Mucosa of descending colon (tissue), 3 donors: ENCODE results near the gene ENAH. TPM values are rescaled to one million over a fixed set of nuclear protein-coding genes. Genes with fewer than 3 reads are reported as not detected.

ENCODE experiments used
- ATAC-seq: fragments of 200-7000 bp; cut with Tn5 transposase; one replicate; pipeline ENCODE4 v1.9.1; 2020; ENCODE audit warnings: mild to moderate bottlenecking, moderate library complexity
- DNase-seq, 3 donors: peaks; one replicate each; pipeline ENCODE4 v3.0.0-alpha.2; 2020
- H3K36me3 ChIP-seq: fragments of 200-600 bp; one replicate; pipeline ENCODE4 v1.8.0; 2021; ENCODE audit warnings: low read depth, mild to moderate bottlenecking
- H3K4me1 ChIP-seq: fragments of 200-600 bp; one replicate; pipeline ENCODE4 v1.8.0; 2021; ENCODE audit warnings: low read depth, mild to moderate bottlenecking
- H3K4me3 ChIP-seq: fragments of 200-600 bp; one replicate; pipeline ENCODE4 v1.8.0; 2021; ENCODE audit warnings: mild to moderate bottlenecking
- H3K9me3 ChIP-seq: fragments of 200-600 bp; one replicate; pipeline ENCODE4 v1.8.0; 2021; ENCODE audit warnings: mild to moderate bottlenecking
- CTCF ChIP-seq: fragments of 200-600 bp; IDR thresholded peaks from one replicate; pipeline ENCODE4 v1.8.0; 2022; ENCODE audit warnings: antibody characterized with exemption, mild to moderate bottlenecking
- intact Hi-C, 2 donors: fragments of 100-400 bp; cut with DNase I in 1 of 2; cut with micrococcal nuclease in 1 of 2; formaldehyde crosslinking; loops; one replicate each; pipeline versions ENCODE4 v1.11.0 to v1.11.1; 2022; cut with DNase I, micrococcal nuclease
- total RNA-seq, 3 donors: library from RNA; stranded (reverse); fragmentation: NEBNext Ultra II Directional in 2 of 3; extraction: Animal tissue kit (Norgen Biotek cat#: 25700) in 2 of 3; gene quantifications; one replicate each; pipeline versions ENCODE4 v1.2.1 to v1.2.4, GENCODE V29; 2021 to 2023
- donor health status: DM: no; HTN: no; CAD: no; lungs with moderate emphysema.
- donor health status: DM: no; HTN: no; CAD: no.
- donor health status: DM: no; HTN: yes; CAD: no.

ENAH gene
- total RNA-seq, 3 donors from 2014 or later, result 17.6 to 130 (median 41.3) TPM

DNA sequence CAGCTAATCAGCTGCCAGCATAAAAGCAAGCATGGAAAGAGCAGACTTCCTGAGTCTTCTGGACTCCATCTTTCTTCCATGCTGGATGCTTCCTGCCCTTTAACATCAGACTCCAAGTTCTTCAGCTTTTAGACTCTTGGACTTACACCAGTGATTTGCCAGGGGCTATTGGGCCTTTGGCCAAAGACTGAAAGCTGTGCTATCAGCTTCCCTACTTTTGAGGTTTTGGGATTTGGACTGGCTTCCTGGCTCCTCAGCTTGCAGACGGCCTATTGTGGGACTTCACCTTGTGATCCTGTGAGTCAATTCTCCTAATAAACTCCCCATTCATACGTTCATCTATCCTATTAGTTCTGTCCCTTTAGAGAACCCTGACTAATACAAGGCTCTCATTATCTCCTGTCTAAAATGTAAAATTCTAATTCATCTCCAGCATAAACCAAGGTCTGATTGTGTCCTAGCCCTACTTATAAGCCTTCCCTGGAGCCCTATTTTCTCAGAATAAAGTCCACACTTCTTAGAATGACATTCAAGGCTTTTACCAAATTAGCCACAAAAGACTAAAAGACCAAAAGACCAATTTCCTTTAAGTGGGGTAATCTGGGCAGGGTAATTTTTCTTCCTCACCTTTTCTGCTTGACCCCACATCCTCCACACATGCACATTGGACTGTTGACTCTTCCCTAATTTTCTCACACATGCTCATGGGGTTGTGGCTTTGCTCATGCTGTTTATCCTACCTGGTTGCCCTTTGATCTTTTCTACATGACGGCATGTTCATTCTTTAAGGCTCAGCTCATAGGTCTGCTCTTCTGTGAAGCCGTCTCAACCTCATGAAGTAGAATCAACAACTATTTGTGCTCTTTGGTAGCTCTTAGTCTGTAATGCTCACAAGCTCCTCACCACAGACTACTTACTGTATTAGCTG is 18.1 kb upstream of the ENAH start:
- ATAC-seq (peak; percentile 68), DNase-seq (no peak)
- no peak overlapping the region for H3K4me3 ChIP-seq
- H3K9me3 ChIP-seq, result no peaks in the 10 kb centered on the region
- no peak for TF ChIP-seq CTCF
- no peaks in the 10 kb centered on the region for H3K4me1 ChIP-seq
- intact Hi-C loops, result no loop called here
- H3K36me3 ChIP-seq, result no peaks in the 10 kb centered on the region

- no peak for TF ChIP-seq CTCF
- Histone ChIP-seq H3K9me3 (no peaks in the 10 kb centered on the region), H3K36me3 (no peaks in the 10 kb centered on the region), H3K4me3 (no peak overlapping the region), H3K4me1 (no peaks in the 10 kb centered on the region)
- no peak for ATAC-seq
- no peak for DNase-seq
- intact Hi-C loops, result no loop called here
These were observed 17.4 kb upstream of the ENAH start for GRCh38 chr1:225670356-225670755.

- no peak for DNase-seq
- intact Hi-C loops, result no loop called here
- H3K4me1 ChIP-seq, result no peaks in the 10 kb centered on the region
- no peak for ATAC-seq
- no peaks in the 10 kb centered on the region for H3K36me3 ChIP-seq
- H3K4me3 ChIP-seq, result no peak overlapping the region
- H3K9me3 ChIP-seq, result no peaks in the 10 kb centered on the region
- TF ChIP-seq CTCF, result no peak
These were observed 15.3 kb upstream of the ENAH start for GRCh38 chr1:225668222-225668621.

DNA sequence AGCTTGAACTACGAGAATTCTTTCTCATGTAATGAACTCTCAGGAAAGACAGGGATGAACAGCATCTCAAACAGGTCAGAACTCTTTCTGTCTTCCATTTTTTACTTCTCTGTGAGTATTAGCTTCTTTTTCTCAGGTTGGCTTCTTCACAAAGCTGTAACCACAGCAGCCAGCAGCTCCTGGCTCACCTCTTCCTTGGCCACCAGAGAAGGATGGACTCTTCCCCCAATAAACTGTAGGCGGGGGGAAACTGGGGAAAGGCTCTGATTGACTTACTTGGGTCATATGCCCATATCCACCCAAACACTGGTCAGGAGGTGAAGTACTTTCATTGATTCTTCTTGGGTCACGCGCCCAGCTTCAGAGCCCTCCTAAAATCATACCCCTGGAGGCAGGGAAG is 14.4 kb upstream of the ENAH start:
- H3K4me3 ChIP-seq, result no peak overlapping the region
- TF ChIP-seq CTCF, result no peak
- ATAC-seq, result no peak
- no peaks in the 10 kb centered on the region for H3K9me3 ChIP-seq
- H3K4me1 ChIP-seq, result no peaks in the 10 kb centered on the region
- intact Hi-C loops, result no loop called here
- no peak for DNase-seq
- no peaks in the 10 kb centered on the region for H3K36me3 ChIP-seq

- DNase-seq (no peak), ATAC-seq (no peak)
- no peaks in the 10 kb centered on the region for H3K36me3 ChIP-seq
- intact Hi-C loops, result no loop called here
- no peak for TF ChIP-seq CTCF
- H3K4me1 ChIP-seq, result no peaks in the 10 kb centered on the region
- no peak overlapping the region for H3K4me3 ChIP-seq
- H3K9me3 ChIP-seq, result no peaks in the 10 kb centered on the region
These were observed 13.6 kb upstream of the ENAH start for GRCh38 chr1:225666495-225666894.
